Colon (tissue), 2 donors: ENCODE measurements around the gene SHISA9.
"Not testable (repeated sequence)": the region's sequence is repeated elsewhere in the genome, so short reads cannot be mapped to it uniquely, and the experiment has no call there.

ENCODE experiments used
- FAIRE-seq: peaks from 2 replicates; lab custom pipeline; 2012; peaks lifted over from hg19 to GRCh38; lab: Jason Lieb, UNC
- donor health status: control.
- donor health status: control.

The SHISA9 gene

GRCh38 chr16:12901597-12902461, at the start of gene SHISA9:
Gene SHISA9 (plus strand): TSS chr16:12901598.
- FAIRE-seq: no peak

- no peak for FAIRE-seq
These were observed 47.4 kb upstream of the SHISA9 start for GRCh38 chr16:12853972-12854371.

GRCh38 chr16:12857435-12857834, 44.0 kb upstream of the SHISA9 start:
- not testable (repeated sequence) for FAIRE-seq

- FAIRE-seq: no peak
These were observed 39.1 kb upstream of the SHISA9 start for GRCh38 chr16:12862327-12862726.

GRCh38 chr16:12862941-12863340, 38.5 kb upstream of the SHISA9 start:
- FAIRE-seq: no peak

- no peak for FAIRE-seq
These were observed 34.3 kb upstream of the SHISA9 start for GRCh38 chr16:12866981-12867551.

GRCh38 chr16:12868169-12868568, 33.2 kb upstream of the SHISA9 start:
- FAIRE-seq: no peak

- no peak for FAIRE-seq
These were observed 32.6 kb upstream of the SHISA9 start for GRCh38 chr16:12868788-12869187.

GRCh38 chr16:12869698-12870427, 31.5 kb upstream of the SHISA9 start:
- FAIRE-seq: no peak

- FAIRE-seq: no peak
These were observed 29.6 kb upstream of the SHISA9 start for GRCh38 chr16:12871784-12872183.

GRCh38 chr16:12874186-12874585, 27.2 kb upstream of the SHISA9 start:
- FAIRE-seq: no peak

- FAIRE-seq: no peak
These were observed 24.6 kb upstream of the SHISA9 start for GRCh38 chr16:12876778-12877177.

GRCh38 chr16:12878973-12879372, 22.4 kb upstream of the SHISA9 start:
- no peak for FAIRE-seq

- no peak for FAIRE-seq
These were observed 21.6 kb upstream of the SHISA9 start for GRCh38 chr16:12879812-12880211.

- no peak for FAIRE-seq
These were observed 20.2 kb upstream of the SHISA9 start for GRCh38 chr16:12881182-12881581.

- no peak for FAIRE-seq
These were observed 19.7 kb upstream of the SHISA9 start for GRCh38 chr16:12881740-12882139.

GRCh38 chr16:12885742-12886141, 15.7 kb upstream of the SHISA9 start:
- FAIRE-seq: no peak

- FAIRE-seq: no peak
These were observed 9.6 kb upstream of the SHISA9 start for GRCh38 chr16:12891836-12892235.

- no peak for FAIRE-seq
These were observed 8.2 kb upstream of the SHISA9 start for GRCh38 chr16:12893050-12893750.

- no peak for FAIRE-seq
These were observed 4.8 kb upstream of the SHISA9 start for GRCh38 chr16:12896562-12896961.

- no peak for FAIRE-seq
These were observed 2.8 kb upstream of the SHISA9 start for GRCh38 chr16:12898551-12898950.

GRCh38 chr16:12899529-12900143, 1.8 kb upstream of the SHISA9 start:
- no peak for FAIRE-seq
